ENCODE results near the gene ZNF14. TPM values are rescaled to one million over a fixed set of nuclear protein-coding genes. Genes with fewer than 3 reads are reported as not detected.
A peak's percentile ranks its signal among the peaks of the same experiment; 100 is the strongest.
"Not testable (repeated sequence)": the region's sequence is repeated elsewhere in the genome, so short reads cannot be mapped to it uniquely, and the experiment has no call there.

Gene ZNF14
- total RNA-seq, 4 donors from 2014 or later: 1.9 to 11.6 (median 6.4) TPM

- H3K36me3 ChIP-seq: no peaks in the 10 kb centered on the region
- H3K4me1 ChIP-seq: peaks cover 0 to 20% (median 5%) of the 10 kb centered on the region in 4 donors
- H3K27ac ChIP-seq: peak overlapping the region; percentile 72 to 90 (median 76)
- TF ChIP-seq POLR2A (IDR thresholded peaks at IDR 0.05) (no peak), CTCF (IDR thresholded peaks at IDR 0.05) (no peak)
- H3K4me3 ChIP-seq: peak overlapping the region; percentile 58 to 60 (median 58)
- H3K9me3 ChIP-seq: no peaks in the 10 kb centered on the region
- peaks cover 0 to under 1% of the 10 kb centered on the region in 2 donors for H3K27me3 ChIP-seq
- no peak for DNase-seq
These were observed 42.9 kb upstream of the ZNF14 start for GRCh38 chr19:19775891-19776205.

GRCh38 chr19:19774354-19775033 is 41.6 kb upstream of the ZNF14 start:
- Histone ChIP-seq H3K9me3 (no peaks in the 10 kb centered on the region), H3K36me3 (no peaks in the 10 kb centered on the region), H3K27ac (no peak overlapping the region), H3K4me3 (no peak overlapping the region), H3K27me3 (no peaks in the 10 kb centered on the region), H3K4me1 (peaks cover 0 to 20% (median 5%) of the 10 kb centered on the region in 4 donors)
- no peak for TF ChIP-seq CTCF (IDR thresholded peaks at IDR 0.05)
- no peak for TF ChIP-seq POLR2A (IDR thresholded peaks at IDR 0.05)
- no peak for DNase-seq

- H3K9me3 ChIP-seq, H3K4me3 ChIP-seq, H3K27ac ChIP-seq, H3K36me3 ChIP-seq, DNase-seq, H3K27me3 ChIP-seq: not testable (repeated sequence)
- peaks cover 0 to 11% (median under 1%) of the 10 kb centered on the region in 4 donors for H3K4me1 ChIP-seq
These were observed 39.1 kb upstream of the ZNF14 start for GRCh38 chr19:19771963-19772362.

- not testable (repeated sequence) for H3K27me3 ChIP-seq, H3K4me1 ChIP-seq, H3K27ac ChIP-seq, H3K9me3 ChIP-seq, H3K36me3 ChIP-seq, DNase-seq, H3K4me3 ChIP-seq
These were observed 37.1 kb upstream of the ZNF14 start for GRCh38 chr19:19769971-19770370.

GRCh38 chr19:19758164-19758563 is 25.3 kb upstream of the ZNF14 start:
- no peaks in the 10 kb centered on the region for H3K27me3 ChIP-seq
- TF ChIP-seq POLR2A (IDR thresholded peaks at IDR 0.05): no peak
- no peak for TF ChIP-seq CTCF (IDR thresholded peaks at IDR 0.05)
- H3K36me3 ChIP-seq: no peaks in the 10 kb centered on the region
- H3K27ac ChIP-seq: no peak overlapping the region
- no peak for DNase-seq
- H3K9me3 ChIP-seq: peaks cover 0 to 5% (median 0%) of the 10 kb centered on the region in 4 donors
- H3K4me3 ChIP-seq: no peak overlapping the region
- H3K4me1 ChIP-seq: no peaks in the 10 kb centered on the region

GRCh38 chr19:19752760-19753403 is 20.0 kb upstream of the ZNF14 start:
- no peaks in the 10 kb centered on the region for H3K27me3 ChIP-seq
- DNase-seq: no peak
- no peaks in the 10 kb centered on the region for H3K36me3 ChIP-seq
- peaks cover 0 to 5% (median 0%) of the 10 kb centered on the region in 4 donors for H3K9me3 ChIP-seq
- TF ChIP-seq POLR2A (IDR thresholded peaks at IDR 0.05) (no peak), CTCF (IDR thresholded peaks at IDR 0.05) (no peak)
- no peak overlapping the region for H3K27ac ChIP-seq
- H3K4me1 ChIP-seq: no peaks in the 10 kb centered on the region
- H3K4me3 ChIP-seq: no peak overlapping the region
